CD4-positive, alpha-beta T cell (primary cell): Measurements from ENCODE around the gene P4HTM. TPM values are rescaled to one million over a fixed set of nuclear protein-coding genes. Genes with fewer than 3 reads are reported as not detected.

Experiments
- ATAC-seq: fragments of 200-7000 bp; cut with Tn5 transposase; one replicate; pipeline ENCODE4 v1.10.0; 2022; ENCODE audit warnings: mild to moderate bottlenecking; ENCODE audit not compliant: poor library complexity
- CTCF ChIA-PET: fragments of 350-600 bp; sonication (Branson Sonifier 250); formaldehyde crosslinking; loops from one replicate; lab custom pipeline; 2021; ENCODE audit warnings: antibody characterized with exemption, inconsistent platforms; lab: Charles Lee
- POLR2A ChIA-PET: fragments of 350-600 bp; sonication (Branson Sonifier 250); formaldehyde crosslinking; loops from one replicate; lab custom pipeline; 2021; ENCODE audit warnings: antibody characterized with exemption, inconsistent platforms; lab: Charles Lee
- DNase-seq, 14 experiments: peaks; one replicate each; pipeline ENCODE4 v3.0.0-alpha.2; 2013 to 2020; ENCODE audit warnings: mixed read lengths in 2 of 14
- H3K27ac ChIP-seq, 2 donors: one replicate each; pipeline versions ENCODE4 v1.5.1 to v1.7.0; 2013; ENCODE audit warnings: low read length in 2 of 2, low read depth in 1 of 2, mild to moderate bottlenecking in 1 of 2
- H3K27me3 ChIP-seq, 2 experiments: 1 replicate in 1 of 2; 2 replicates in 1 of 2; pipeline versions ENCODE4 v1.6.1 to v1.7.0; 2013; ENCODE audit warnings: low read length in 2 of 2, control low read depth in 1 of 2, mild to moderate bottlenecking in 1 of 2, moderate library complexity in 1 of 2; ENCODE audit not compliant: insufficient read depth in 2 of 2, control insufficient read depth in 1 of 2
- H3K36me3 ChIP-seq: one replicate; pipeline ENCODE4 v1.6.1; 2013; ENCODE audit warnings: low read length, control low read depth; ENCODE audit not compliant: insufficient read depth
- H3K4me1 ChIP-seq: one replicate; pipeline ENCODE4 v1.6.1; 2013; ENCODE audit warnings: low read length, control low read depth; ENCODE audit not compliant: insufficient read depth
- H3K4me3 ChIP-seq: one replicate; pipeline ENCODE4 v1.5.1; 2013; ENCODE audit warnings: mild to moderate bottlenecking, low read length, moderate library complexity
- H3K9me3 ChIP-seq, 2 experiments: 1 replicate in 1 of 2; 2 replicates in 1 of 2; pipeline versions ENCODE4 v1.6.1 to v1.7.0; 2013; ENCODE audit warnings: low read length in 2 of 2, mild to moderate bottlenecking in 2 of 2, control low read depth in 1 of 2, moderate library complexity in 1 of 2; ENCODE audit not compliant: control insufficient read depth in 1 of 2, insufficient read depth in 1 of 2
- H3K27ac Mint-ChIP-seq: one replicate; pipeline ENCODE4 v1.8.0; 2020; ENCODE audit warnings: mixed read lengths
- H3K27me3 Mint-ChIP-seq: one replicate; pipeline ENCODE4 v1.8.0; 2021; ENCODE audit warnings: mixed read lengths
- H3K36me3 Mint-ChIP-seq: one replicate; pipeline ENCODE4 v1.8.0; 2021; ENCODE audit warnings: low read depth, mixed read lengths
- H3K4me1 Mint-ChIP-seq: one replicate; pipeline ENCODE4 v1.8.0; 2021; ENCODE audit warnings: low read depth, mixed read lengths
- H3K4me3 Mint-ChIP-seq: one replicate; pipeline ENCODE4 v1.8.0; 2020; ENCODE audit warnings: mild to moderate bottlenecking, mixed read lengths
- H3K9me3 Mint-ChIP-seq: one replicate; pipeline ENCODE4 v1.8.0; 2020; ENCODE audit warnings: mixed read lengths
- intact Hi-C, 2 experiments: fragments of 100-400 bp; cut with DNase I in 1 of 2; cut with micrococcal nuclease in 1 of 2; formaldehyde crosslinking; loops; one replicate each; pipeline versions ENCODE4 v1.15.1 to v1.9.0; 2023 to 2025; cut with DNase I, micrococcal nuclease
- total RNA-seq, 174 experiments: library from RNA in 2 of 174; stranded (reverse) in 2 of 174; gene quantifications; one replicate each; pipeline ENCODE4 v1.2.3 and lab custom pipeline; 2021 to 2026
- TF ChIP-seq, protein P1 (sequence below): fragments of 200-600 bp; IDR thresholded peaks from one replicate; pipeline ENCODE4 v1.8.0; 2022; ENCODE audit warnings: antibody characterized with exemption, mild to moderate bottlenecking

P4HTM gene
- total RNA-seq, 2 experiments from 2014 or later = 45.9 to 47.0 TPM

DNA sequence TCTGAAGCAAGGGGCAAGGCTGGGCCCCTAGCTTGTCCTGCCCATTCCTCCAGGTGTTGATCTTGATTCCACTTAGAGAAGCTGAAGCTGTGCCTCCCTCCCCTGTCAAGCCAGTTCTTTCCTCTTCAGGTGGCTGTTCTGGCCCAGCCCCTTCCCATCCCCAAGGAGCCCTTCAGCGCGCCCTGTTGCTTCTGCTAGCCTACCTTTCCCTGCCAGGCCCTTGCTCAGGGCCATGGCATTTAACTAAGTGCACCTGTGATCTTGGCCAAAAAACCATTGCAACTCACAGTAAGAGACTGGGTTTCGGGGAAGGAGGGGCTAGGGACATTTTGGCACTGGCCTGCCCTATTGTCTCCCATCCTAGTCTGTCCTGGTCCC, 15.3 kb downstream of the P4HTM start:
- H3K27ac Mint-ChIP-seq = no peak overlapping the region
- peak overlapping the region; percentile 15 for H3K4me3 Mint-ChIP-seq
- POLR2A ChIA-PET = interaction anchor here (8.0 kb wide), 1 partner anchor 16 kb away, joined by 331 read pairs; the partner anchor contains the start of genes DALRD3 and NDUFAF3
- H3K4me3 ChIP-seq = no peak overlapping the region
- peaks cover 9% of the 10 kb centered on the region for H3K36me3 ChIP-seq
- DNase-seq = no peak
- TF ChIP-seq, protein P1, sequence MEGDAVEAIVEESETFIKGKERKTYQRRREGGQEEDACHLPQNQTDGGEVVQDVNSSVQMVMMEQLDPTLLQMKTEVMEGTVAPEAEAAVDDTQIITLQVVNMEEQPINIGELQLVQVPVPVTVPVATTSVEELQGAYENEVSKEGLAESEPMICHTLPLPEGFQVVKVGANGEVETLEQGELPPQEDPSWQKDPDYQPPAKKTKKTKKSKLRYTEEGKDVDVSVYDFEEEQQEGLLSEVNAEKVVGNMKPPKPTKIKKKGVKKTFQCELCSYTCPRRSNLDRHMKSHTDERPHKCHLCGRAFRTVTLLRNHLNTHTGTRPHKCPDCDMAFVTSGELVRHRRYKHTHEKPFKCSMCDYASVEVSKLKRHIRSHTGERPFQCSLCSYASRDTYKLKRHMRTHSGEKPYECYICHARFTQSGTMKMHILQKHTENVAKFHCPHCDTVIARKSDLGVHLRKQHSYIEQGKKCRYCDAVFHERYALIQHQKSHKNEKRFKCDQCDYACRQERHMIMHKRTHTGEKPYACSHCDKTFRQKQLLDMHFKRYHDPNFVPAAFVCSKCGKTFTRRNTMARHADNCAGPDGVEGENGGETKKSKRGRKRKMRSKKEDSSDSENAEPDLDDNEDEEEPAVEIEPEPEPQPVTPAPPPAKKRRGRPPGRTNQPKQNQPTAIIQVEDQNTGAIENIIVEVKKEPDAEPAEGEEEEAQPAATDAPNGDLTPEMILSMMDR = no peak
- no peak overlapping the region for H3K27ac ChIP-seq
- peaks cover 14% of the 10 kb centered on the region for H3K36me3 Mint-ChIP-seq
- no peaks in the 10 kb centered on the region for H3K9me3 Mint-ChIP-seq
- CTCF ChIA-PET = interaction anchor here (5.2 kb wide), 1 partner anchor 16 kb away, joined by 100 read pairs; the partner anchor contains the start of gene P4HTM
- intact Hi-C loops = loop anchor here in 1 of 2 experiments (5.0 kb wide), 2 partner anchors 703 to 1493 kb away; partner anchors contain the start of genes ELP6 and NME6
- peaks cover 24% of the 10 kb centered on the region for H3K4me1 Mint-ChIP-seq
- ATAC-seq = no peak
- H3K27me3 Mint-ChIP-seq = no peaks in the 10 kb centered on the region
- no peaks in the 10 kb centered on the region for H3K27me3 ChIP-seq
- no peaks in the 10 kb centered on the region for H3K9me3 ChIP-seq
- H3K4me1 ChIP-seq = peaks cover 25% of the 10 kb centered on the region

DNA sequence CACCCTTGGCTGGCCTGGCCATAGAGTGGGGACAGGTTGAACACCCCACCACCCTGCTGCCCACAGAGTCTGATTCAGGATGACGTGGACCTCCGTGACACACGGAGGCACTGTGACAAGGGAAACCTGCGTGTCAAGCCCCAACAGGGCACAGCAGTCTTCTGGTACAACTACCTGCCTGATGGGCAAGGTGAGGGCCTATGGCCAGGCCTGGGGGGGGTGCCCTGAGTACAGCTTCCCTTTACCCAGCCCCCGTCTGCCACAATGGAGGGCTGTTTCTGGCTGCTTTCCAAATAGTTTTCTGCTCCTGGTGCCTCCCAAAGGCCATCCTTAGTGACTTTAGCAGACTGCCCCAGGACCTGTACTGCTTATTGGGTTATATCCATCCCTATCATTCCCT, 16.0 kb downstream of the P4HTM start:
- no peak for ATAC-seq
- Histone ChIP-seq H3K4me1 (peaks cover 25% of the 10 kb centered on the region), H3K4me3 (peak overlapping the region; percentile 99), H3K9me3 (no peaks in the 10 kb centered on the region), H3K36me3 (peaks cover 12% of the 10 kb centered on the region), H3K27ac (no peak overlapping the region), H3K27me3 (no peaks in the 10 kb centered on the region)
- no peaks in the 10 kb centered on the region for H3K27me3 Mint-ChIP-seq
- ChIA-PET CTCF (interaction anchor here (4.3 to 5.2 kb wide), 2 partner anchors 16 to 17 kb away, joined by 59 to 100 read pairs; partner anchors contain the start of genes NDUFAF3 and P4HTM), POLR2A (interaction anchor here (2.3 to 8.0 kb wide), 4 partner anchors 16 to 114 kb away, joined by 17 to 331 read pairs (median 98); partner anchors contain the start of genes DALRD3, NDUFAF3, P4HTM and QRICH1)
- DNase-seq = no peak
- H3K27ac Mint-ChIP-seq = peak overlapping the region; percentile 97
- TF ChIP-seq, protein P1 = no peak
- H3K36me3 Mint-ChIP-seq = peaks cover 14% of the 10 kb centered on the region
- H3K4me3 Mint-ChIP-seq = peak overlapping the region; percentile 99
- intact Hi-C loops = loop anchor here (2.0 to 5.0 kb wide), 4 partner anchors 15 to 1494 kb away; partner anchors contain the start of genes ELP6 (in 1 of the 2), NME6 (in 1 of the 2) and P4HTM (in 1 of the 2)
- peaks cover 24% of the 10 kb centered on the region for H3K4me1 Mint-ChIP-seq
- H3K9me3 Mint-ChIP-seq = no peaks in the 10 kb centered on the region

DNA sequence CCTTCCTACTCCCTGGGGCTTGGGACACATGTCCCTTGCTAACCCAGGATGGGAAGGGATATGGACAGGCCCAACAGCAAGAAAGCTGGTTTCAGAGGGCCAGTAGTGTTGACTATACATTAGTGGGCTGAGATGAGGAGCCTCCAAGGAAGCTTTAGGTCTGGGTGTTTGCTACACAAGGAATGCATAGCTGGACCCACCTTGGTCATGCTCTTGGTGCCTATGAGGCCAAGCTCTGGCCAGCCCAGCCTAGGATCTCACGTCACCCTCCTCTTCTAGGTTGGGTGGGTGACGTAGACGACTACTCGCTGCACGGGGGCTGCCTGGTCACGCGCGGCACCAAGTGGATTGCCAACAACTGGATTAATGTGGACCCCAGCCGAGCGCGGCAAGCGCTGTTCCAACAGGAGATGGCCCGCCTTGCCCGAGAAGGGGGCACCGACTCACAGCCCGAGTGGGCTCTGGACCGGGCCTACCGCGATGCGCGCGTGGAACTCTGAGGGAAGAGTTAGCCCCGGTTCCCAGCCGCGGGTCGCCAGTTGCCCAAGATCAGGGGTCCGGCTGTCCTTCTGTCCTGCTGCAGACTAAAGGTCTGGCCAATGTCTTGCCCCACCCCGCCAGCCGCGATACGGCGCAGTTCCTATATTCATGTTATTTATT, 16.5 kb downstream of the P4HTM start:
- ATAC-seq (no peak), DNase-seq (peak in 3 of 14 experiments; percentile 24 to 57 (median 46))
- H3K9me3 ChIP-seq = no peaks in the 10 kb centered on the region
- no peaks in the 10 kb centered on the region for H3K27me3 Mint-ChIP-seq
- H3K27ac Mint-ChIP-seq = peak overlapping the region; percentile 97
- TF ChIP-seq, protein P1 = no peak
- H3K36me3 Mint-ChIP-seq = peaks cover 16% of the 10 kb centered on the region
- POLR2A ChIA-PET = interaction anchor here (0.7 to 8.0 kb wide), 24 partner anchors 10 to 738 kb away, joined by 3 to 331 read pairs (median 6); partner anchors contain the start of genes ARIH2, CCDC71, DAG1 and DALRD3
- peaks cover 24% of the 10 kb centered on the region for H3K4me1 Mint-ChIP-seq
- H3K4me3 Mint-ChIP-seq = peak overlapping the region; percentile 99
- peak overlapping the region; percentile 89 to 99 for H3K27ac ChIP-seq
- CTCF ChIA-PET = interaction anchor here (0.7 to 5.2 kb wide), 8 partner anchors 10 to 88 kb away, joined by 3 to 100 read pairs (median 10); partner anchors contain the start of genes ARIH2, IMPDH2, NDUFAF3 and P4HTM
- H3K9me3 Mint-ChIP-seq = no peaks in the 10 kb centered on the region
- peaks cover 25% of the 10 kb centered on the region for H3K4me1 ChIP-seq
- peak overlapping the region; percentile 99 for H3K4me3 ChIP-seq
- peaks cover 14% of the 10 kb centered on the region for H3K36me3 ChIP-seq
- no peaks in the 10 kb centered on the region for H3K27me3 ChIP-seq
- intact Hi-C loops = loop anchor here (1.0 to 5.0 kb wide), 8 partner anchors 12 to 1494 kb away; partner anchors contain the start of genes DALRD3 (in 1 of the 2), ELP6 (in 1 of the 2), IMPDH2 (in 1 of the 2) and NME6 (in 1 of the 2)
